GM18870 (cell line): Measurements from ENCODE around the gene CENPW.

Source experiments
- ATAC-seq: cut with Tn5 transposase; IDR thresholded peaks from one replicate; pipeline ENCODE4 v1.9.1; 2021; ENCODE audit warnings: moderate library complexity; ENCODE audit not compliant: unreplicated experiment

Gene CENPW

GRCh38 chr6:126339796-126340609, at the start of gene CENPW:
TSS of gene CENPW (plus strand) at chr6:126340115. CDS start at chr6:126340274, 159 bp downstream.
- ATAC-seq: peak; percentile 84

- no peak for ATAC-seq
Measured at GRCh38 chr6:126293891-126294524, 45.9 kb upstream of the CENPW start.

- ATAC-seq: no peak
Measured at GRCh38 chr6:126300126-126300525, 39.8 kb upstream of the CENPW start.

- ATAC-seq: peak; percentile 85
Measured at GRCh38 chr6:126300735-126301134, 39.2 kb upstream of the CENPW start.

DNA sequence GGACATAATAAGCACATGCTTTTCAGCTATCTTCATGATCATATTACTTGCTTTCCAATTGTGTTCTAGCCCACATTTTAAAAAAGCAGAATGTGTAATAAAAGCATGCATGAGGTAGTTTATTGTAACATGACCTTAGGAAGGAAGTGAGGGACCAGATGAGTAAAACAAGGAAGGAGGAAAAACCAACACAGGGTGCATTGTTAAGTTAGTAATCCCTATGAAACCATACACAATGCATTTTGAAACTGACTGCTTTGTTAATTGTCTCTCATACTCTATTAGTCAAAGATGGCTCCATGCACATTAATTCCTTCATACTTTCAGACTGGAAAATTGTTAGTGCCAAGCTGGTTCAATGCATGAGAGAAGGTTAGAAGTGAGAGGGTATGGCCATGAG, 37.7 kb upstream of the CENPW start:
- peak; percentile 51 for ATAC-seq

DNA sequence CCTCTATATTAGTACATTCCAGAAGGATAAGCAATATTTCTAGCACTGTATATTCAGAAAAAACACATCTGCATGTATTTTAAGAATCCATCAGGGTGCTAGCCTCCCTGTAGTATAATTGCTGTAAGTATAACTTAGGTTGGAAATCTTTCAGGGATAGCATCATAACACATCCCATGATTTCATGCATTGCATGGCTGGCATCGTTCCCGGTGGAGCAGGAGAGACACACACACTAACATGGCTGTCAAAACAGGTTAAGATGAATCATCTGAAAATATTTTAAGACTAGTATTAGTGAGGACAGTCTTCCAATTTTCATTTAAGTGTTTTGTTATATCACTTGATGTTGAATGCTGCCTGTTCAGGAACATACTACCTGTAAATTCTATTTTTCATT, 32.1 kb upstream of the CENPW start:
- ATAC-seq: no peak

GRCh38 chr6:126308362-126308761, 31.6 kb upstream of the CENPW start:
- no peak for ATAC-seq

DNA sequence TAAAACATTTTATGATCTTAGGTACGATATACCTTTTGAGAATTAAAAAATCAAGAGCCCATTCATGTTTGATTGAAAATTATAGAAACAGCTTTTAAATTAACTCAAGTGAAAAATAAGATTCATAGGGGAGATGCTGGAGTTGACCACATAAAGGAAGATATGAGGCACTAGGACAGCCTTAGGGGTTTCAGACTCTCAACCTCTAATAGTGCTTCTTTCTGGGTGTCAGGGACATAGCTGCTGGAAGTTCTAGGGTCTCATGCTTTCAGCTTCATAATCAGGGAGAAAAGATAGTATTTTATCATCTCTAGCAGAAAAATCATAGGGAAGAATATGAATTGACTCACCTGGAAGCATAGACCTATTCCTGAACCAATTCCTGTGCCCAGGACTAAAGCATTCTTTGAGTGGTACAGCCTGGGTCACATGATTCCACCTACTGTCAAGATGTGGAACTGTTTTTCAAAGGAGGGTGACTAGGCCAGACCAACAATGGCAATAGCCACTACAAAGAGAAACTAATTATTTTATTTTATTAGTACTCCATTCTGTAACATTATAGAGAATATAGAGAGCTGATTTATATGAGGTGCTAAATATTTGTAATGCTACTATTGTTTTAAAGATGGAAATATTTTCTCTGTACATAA, 27.8 kb upstream of the CENPW start:
- ATAC-seq: peak; percentile 84

- ATAC-seq: no peak
Measured at GRCh38 chr6:126313941-126314340, 26.0 kb upstream of the CENPW start.

GRCh38 chr6:126318797-126319196, 21.1 kb upstream of the CENPW start:
- ATAC-seq: no peak

- ATAC-seq: no peak
Measured at GRCh38 chr6:126333729-126334128, 6.2 kb upstream of the CENPW start.

DNA sequence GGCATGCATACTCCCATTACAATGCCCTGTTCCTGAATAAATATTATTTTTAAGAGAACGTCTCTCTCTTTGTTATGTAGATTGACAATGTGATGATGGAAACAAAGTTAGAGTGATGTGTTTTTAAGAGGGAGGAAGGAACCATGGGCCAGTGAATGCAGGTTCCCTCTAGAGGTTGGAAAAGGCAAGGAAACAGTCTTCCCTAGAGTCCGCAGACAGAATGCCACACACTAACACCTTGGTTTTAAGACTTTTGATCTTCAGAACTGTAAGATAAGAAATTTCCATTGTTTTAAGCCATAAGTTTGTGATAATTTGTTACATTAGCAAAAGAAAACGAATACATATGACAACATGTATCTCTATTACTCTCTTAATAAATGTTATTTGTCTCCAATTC, 4.7 kb upstream of the CENPW start:
- no peak for ATAC-seq

DNA sequence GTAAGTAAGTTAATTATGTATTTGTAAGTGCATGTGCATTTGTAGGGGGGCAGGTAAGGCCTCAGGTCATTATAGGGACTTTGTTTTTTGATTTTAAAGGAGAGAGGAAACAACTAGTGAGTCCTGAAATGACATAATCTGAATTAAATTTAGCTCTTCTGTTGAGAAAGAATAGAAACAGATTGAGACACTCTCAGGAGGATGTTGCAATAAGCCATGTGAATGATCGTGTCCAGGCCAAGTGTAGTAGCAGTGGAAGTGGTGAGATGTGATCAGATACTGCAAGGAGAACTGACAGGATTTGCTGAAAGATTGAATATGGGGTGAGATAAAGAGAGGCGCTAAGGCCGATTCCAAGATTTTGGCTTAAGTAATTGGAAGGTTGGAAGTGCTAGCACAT, 2.6 kb upstream of the CENPW start:
- ATAC-seq: no peak

GRCh38 chr6:126341126-126341525, 1.2 kb downstream of the CENPW start:
- ATAC-seq: no peak

DNA sequence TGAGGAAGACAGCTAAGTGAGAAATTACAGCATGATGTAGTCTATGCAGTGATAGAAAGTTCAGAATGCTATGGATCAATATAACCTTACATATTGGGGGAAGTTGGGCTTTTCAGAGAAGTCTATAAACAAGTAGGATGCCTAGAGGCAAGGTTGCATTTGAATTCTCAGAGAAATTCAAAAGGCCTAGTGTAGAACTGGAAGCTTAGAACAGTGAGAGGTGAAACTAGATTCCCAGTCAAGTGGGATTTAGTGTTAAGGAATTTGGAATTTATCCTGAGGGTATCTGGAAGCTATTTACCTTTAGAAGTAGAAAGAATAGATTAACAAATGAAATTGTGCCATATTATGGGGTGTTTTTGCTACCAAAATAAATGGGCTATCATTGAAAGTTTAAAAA, 4.3 kb downstream of the CENPW start:
- ATAC-seq: no peak

DNA sequence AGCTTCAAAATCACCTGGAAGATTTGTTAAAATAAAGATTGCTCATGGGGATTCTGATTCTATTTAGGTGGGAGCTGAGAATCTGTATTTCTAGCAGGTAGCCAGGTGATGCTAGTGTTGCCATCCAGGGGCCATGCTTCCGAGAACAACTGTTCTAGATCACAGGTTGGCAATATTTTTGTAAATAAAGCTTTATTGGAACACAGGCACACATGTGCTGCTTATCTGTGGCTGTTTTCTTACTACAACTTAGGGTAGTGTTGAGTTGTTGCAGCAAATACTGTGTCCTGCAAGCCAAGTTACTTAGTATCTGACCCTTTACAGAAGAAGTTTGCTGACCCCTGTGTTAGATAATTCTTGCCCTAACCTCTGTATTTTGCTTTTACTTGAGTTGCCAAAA, 12.0 kb downstream of the CENPW start:
- ATAC-seq: no peak

DNA sequence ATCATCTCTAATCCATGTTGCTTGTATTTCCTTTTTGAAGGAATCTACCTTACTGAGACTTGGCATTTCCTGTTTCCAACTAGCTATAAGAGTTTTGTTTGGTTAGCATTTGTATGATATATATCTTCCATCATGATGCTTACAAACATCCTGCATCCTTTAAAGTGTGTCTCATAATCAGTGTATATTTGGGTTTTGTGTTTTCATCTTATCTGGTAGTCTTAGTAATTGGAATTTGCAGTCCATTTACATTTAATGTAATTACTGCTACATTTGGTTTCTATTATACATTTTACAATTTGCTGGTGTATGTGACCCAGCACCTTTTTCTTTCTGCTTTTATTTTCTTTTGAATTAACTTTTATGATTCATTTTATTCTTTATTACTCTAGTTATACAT, 12.6 kb downstream of the CENPW start:
- ATAC-seq: no peak

- no peak for ATAC-seq
Measured at GRCh38 chr6:126356526-126356925, 16.6 kb downstream of the CENPW start.

DNA sequence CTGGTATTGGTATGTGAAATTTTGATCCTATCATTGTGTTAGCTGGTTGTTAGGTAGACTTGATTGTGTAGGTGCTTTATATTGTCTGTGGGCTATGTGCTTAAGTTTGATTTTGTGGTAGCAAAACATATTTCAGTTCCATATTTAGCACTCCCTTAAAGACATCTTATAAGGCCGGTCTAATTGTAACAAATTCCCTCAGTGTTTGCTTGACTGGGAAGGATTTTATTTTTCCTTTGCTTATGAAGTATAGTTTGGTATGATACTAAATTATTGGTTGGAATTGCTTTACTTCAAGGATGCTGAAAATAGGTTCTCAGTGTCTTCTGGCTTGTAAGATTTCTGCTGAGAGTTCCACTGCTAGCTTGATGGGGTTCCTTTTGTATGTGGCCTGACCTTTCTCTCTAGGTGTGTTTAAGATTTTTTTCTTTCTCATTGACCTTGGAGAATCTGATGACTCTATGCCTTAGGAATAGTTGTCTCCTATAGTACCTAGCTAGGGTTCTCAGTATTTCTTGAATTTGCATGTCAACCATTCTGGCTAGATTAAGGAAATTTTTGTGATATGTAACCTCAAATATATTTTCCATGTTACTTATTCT, 20.1 kb downstream of the CENPW start:
- ATAC-seq: no peak

GRCh38 chr6:126361832-126362440, 22.0 kb downstream of the CENPW start:
- ATAC-seq: no peak

DNA sequence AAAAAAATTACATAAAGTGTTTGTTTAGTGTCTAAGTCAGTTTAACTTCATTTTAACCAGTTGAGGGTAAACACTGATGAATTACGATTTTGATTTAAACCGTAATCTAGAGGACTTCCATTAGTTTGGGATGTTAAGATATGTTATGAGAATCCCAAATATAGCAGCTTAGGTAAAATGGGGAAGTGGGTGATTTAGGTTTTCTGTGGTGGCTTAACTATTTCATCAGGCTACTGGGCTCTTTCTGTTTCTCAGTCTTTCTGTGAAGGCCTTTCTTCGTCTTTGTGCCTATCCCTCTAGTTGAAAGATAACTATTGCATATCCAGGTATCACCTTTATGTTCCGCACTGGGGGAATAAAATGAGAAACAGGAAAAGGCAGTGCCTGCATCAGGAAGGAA, 27.9 kb downstream of the CENPW start:
- ATAC-seq: no peak
